A204.1 (cell line): Measurements from ENCODE around the gene HOXA7.

Experiments used
- FAIRE-seq: peaks from 2 replicates; lab custom pipeline; 2012; peaks lifted over from hg19 to GRCh38; lab: Jason Lieb, UNC

HOXA7 gene

GRCh38 chr7:27146491-27147198 is 9.8 kb downstream of the HOXA7 start:
- FAIRE-seq: no peak

GRCh38 chr7:27145914-27146412 is 10.5 kb downstream of the HOXA7 start:
- FAIRE-seq: no peak

- FAIRE-seq: no peak
Observed at GRCh38 chr7:27145165-27145913, 11.1 kb downstream of the HOXA7 start.

- FAIRE-seq: no peak
Observed at GRCh38 chr7:27144781-27145164, 11.7 kb downstream of the HOXA7 start.

GRCh38 chr7:27143950-27144780 is 12.3 kb downstream of the HOXA7 start:
- FAIRE-seq: no peak

- no peak for FAIRE-seq
Observed at GRCh38 chr7:27143023-27143949, 13.2 kb downstream of the HOXA7 start, which contains the start of gene HOXA5. HOXA5 (minus strand) TSS chr7:27143681; CDS start chr7:27143607, 74 bp downstream.

- no peak for FAIRE-seq
Observed at GRCh38 chr7:27142580-27143022, 13.9 kb downstream of the HOXA7 start.

GRCh38 chr7:27141923-27142579 is 14.4 kb downstream of the HOXA7 start:
- FAIRE-seq: no peak

GRCh38 chr7:27141137-27141922 is 15.1 kb downstream of the HOXA7 start:
- FAIRE-seq: no peak

GRCh38 chr7:27140126-27140857 is 16.2 kb downstream of the HOXA7 start:
- FAIRE-seq: no peak

- no peak for FAIRE-seq
Observed at GRCh38 chr7:27139334-27140125, 16.9 kb downstream of the HOXA7 start.

GRCh38 chr7:27138985-27139333 is 17.5 kb downstream of the HOXA7 start:
- no peak for FAIRE-seq

GRCh38 chr7:27138472-27138871 is 18.0 kb downstream of the HOXA7 start:
- no peak for FAIRE-seq

- FAIRE-seq: no peak
Observed at GRCh38 chr7:27137640-27138315, 18.7 kb downstream of the HOXA7 start.

GRCh38 chr7:27134392-27134791 is 22.1 kb downstream of the HOXA7 start:
- no peak for FAIRE-seq

GRCh38 chr7:27133409-27134231 is 22.9 kb downstream of the HOXA7 start:
- no peak for FAIRE-seq

- FAIRE-seq: no peak
Observed at GRCh38 chr7:27132978-27133377, 23.5 kb downstream of the HOXA7 start.
